Measurements from ENCODE around the gene TNIP3.
A peak's percentile ranks its signal among the peaks of the same experiment; 100 is the strongest.

Gene TNIP3

GRCh38 chr4:121151942-121152341, 12.2 kb downstream of the TNIP3 start:
- Histone ChIP-seq H3K27ac (ENCODE audit: low read depth, low read length) (no peak overlapping the region), H2AFZ (ENCODE audit: low read length, unreplicated experiment) (no peak overlapping the region), H3K79me2 (ENCODE audit: control insufficient read depth, insufficient read depth, low read length, unreplicated experiment) (no peaks in the 10 kb centered on the region), H3K4me1 (ENCODE audit: control insufficient read depth, insufficient read depth, low read length, unreplicated experiment) (peaks cover 12% of the 10 kb centered on the region), H3K27me3 (ENCODE audit: insufficient read depth, low read length) (no peaks in the 10 kb centered on the region), H3K36me3 (ENCODE audit: insufficient read depth, low read length) (no peaks in the 10 kb centered on the region), H3K4me3 (ENCODE audit: low read depth, low read length) (no peak overlapping the region)

DNA sequence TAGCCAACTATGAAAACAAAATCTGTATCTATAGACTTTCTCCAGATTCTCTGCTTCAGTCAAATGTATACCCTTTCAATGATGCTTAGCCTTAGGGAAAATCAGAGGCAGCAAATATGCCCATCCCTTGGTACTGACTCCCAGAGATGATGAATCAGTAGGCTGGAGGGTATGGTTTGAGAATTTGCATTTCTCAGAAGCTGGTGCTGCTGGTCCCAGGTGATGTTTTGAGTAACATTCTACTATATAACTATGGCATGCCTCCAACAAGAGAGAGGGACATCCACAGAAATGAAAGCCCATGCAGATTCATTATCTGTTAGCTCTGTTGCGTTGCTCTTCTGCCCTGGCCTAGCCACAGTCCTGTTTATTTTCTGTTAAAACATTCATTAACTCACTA, 13.6 kb downstream of the TNIP3 start:
- H3K27ac ChIP-seq (ENCODE audit: low read depth, low read length), result no peak overlapping the region
- no peaks in the 10 kb centered on the region for H3K79me2 ChIP-seq (ENCODE audit: control insufficient read depth, insufficient read depth, low read length, unreplicated experiment)

GRCh38 chr4:121150003-121150402, 14.1 kb downstream of the TNIP3 start:
- Histone ChIP-seq H3K27me3 (ENCODE audit: insufficient read depth, low read length) (no peaks in the 10 kb centered on the region), H3K4me3 (ENCODE audit: low read depth, low read length) (no peak overlapping the region), H3K27ac (ENCODE audit: low read depth, low read length) (no peak overlapping the region), H3K4me1 (ENCODE audit: control insufficient read depth, insufficient read depth, low read length, unreplicated experiment) (no peaks in the 10 kb centered on the region), H3K79me2 (ENCODE audit: control insufficient read depth, insufficient read depth, low read length, unreplicated experiment) (no peaks in the 10 kb centered on the region), H2AFZ (ENCODE audit: low read length, unreplicated experiment) (no peak overlapping the region), H3K36me3 (ENCODE audit: insufficient read depth, low read length) (no peaks in the 10 kb centered on the region)

More for the DNA sequence above, 13.6 kb downstream of the TNIP3 start:
- H3K36me3 ChIP-seq (ENCODE audit: insufficient read depth, low read length), result no peaks in the 10 kb centered on the region
- no peak overlapping the region for H2AFZ ChIP-seq (ENCODE audit: low read length, unreplicated experiment)
- H3K4me1 ChIP-seq (ENCODE audit: control insufficient read depth, insufficient read depth, low read length, unreplicated experiment), result peaks cover 4% of the 10 kb centered on the region
- no peak overlapping the region for H3K4me3 ChIP-seq (ENCODE audit: low read depth, low read length)
- H3K27me3 ChIP-seq (ENCODE audit: insufficient read depth, low read length), result no peaks in the 10 kb centered on the region

- Histone ChIP-seq H3K36me3 (ENCODE audit: insufficient read depth, low read length) (no peaks in the 10 kb centered on the region), H3K27me3 (ENCODE audit: insufficient read depth, low read length) (no peaks in the 10 kb centered on the region), H2AFZ (ENCODE audit: low read length, unreplicated experiment) (no peak overlapping the region), H3K4me1 (ENCODE audit: control insufficient read depth, insufficient read depth, low read length, unreplicated experiment) (no peaks in the 10 kb centered on the region), H3K79me2 (ENCODE audit: control insufficient read depth, insufficient read depth, low read length, unreplicated experiment) (no peaks in the 10 kb centered on the region), H3K4me3 (ENCODE audit: low read depth, low read length) (no peak overlapping the region), H3K27ac (ENCODE audit: low read depth, low read length) (no peak overlapping the region)
Measured at GRCh38 chr4:121148621-121149020, 15.5 kb downstream of the TNIP3 start.

DNA sequence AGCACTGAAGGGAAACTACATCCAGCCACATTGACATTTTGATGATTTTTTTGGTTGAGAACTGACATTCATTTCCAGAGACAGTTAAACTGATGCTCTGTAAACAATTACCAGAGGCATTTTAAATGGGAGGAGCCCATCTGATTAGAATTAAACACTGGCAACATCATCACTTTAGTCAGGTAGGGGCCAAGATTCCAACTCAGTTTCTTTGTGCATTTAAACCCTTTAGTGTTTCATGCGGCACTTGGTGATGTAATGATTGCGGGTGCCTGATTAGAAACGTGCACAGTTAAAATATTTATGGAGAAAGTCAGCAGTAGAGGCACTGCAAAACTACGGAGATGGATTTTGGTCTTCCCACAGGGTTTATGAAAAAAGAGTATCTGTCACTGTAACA, 16.1 kb downstream of the TNIP3 start:
- Histone ChIP-seq H3K4me1 (ENCODE audit: control insufficient read depth, insufficient read depth, low read length, unreplicated experiment) (no peaks in the 10 kb centered on the region), H2AFZ (ENCODE audit: low read length, unreplicated experiment) (no peak overlapping the region), H3K27ac (ENCODE audit: low read depth, low read length) (no peak overlapping the region)

DNA sequence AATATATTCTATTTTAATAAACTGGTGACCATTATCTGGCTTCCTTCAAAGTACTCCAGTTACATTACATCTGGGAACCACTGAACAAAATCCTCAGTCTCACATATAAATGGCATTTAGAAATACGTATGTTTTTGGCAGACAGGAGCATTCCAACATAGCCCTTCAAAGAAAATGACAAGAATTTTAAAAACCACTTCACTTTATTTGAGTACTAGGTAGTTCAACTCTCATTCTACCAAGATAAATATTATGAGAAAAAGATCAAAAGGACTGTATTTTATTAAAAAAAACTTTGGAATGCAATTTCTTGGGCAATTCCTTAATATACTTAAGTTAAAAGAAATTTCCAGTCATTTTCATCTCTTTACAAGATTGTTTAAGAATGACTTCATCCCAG, 17.6 kb downstream of the TNIP3 start:
- H3K27ac ChIP-seq (ENCODE audit: low read depth, low read length), result no peak overlapping the region
- no peaks in the 10 kb centered on the region for H3K4me1 ChIP-seq (ENCODE audit: control insufficient read depth, insufficient read depth, low read length, unreplicated experiment)
- H3K36me3 ChIP-seq (ENCODE audit: insufficient read depth, low read length), result no peaks in the 10 kb centered on the region

More for the DNA sequence above, 16.1 kb downstream of the TNIP3 start:
- H3K79me2 ChIP-seq (ENCODE audit: control insufficient read depth, insufficient read depth, low read length, unreplicated experiment), result no peaks in the 10 kb centered on the region
- H3K4me3 ChIP-seq (ENCODE audit: low read depth, low read length), result no peak overlapping the region
- H3K27me3 ChIP-seq (ENCODE audit: insufficient read depth, low read length), result no peaks in the 10 kb centered on the region
- H3K36me3 ChIP-seq (ENCODE audit: insufficient read depth, low read length), result no peaks in the 10 kb centered on the region

DNA sequence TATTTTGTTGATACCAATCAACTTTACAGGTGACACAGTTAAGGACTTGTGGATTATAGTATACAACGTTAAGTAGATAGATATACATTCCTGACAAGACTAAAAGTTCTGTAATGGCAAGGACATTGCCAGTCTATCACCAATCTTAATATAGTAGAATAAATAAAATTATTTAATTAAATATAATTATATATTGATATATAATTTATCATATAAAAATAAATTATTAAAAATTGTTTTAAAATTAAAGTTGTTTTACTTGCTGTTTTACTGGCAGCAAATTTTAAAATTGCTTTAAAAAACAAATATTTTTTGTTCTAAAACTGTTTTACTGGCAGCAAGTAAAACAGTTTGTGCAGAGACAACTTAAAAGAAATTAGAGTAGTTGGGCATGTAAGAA, 18.7 kb downstream of the TNIP3 start:
- Histone ChIP-seq H3K4me1 (ENCODE audit: control insufficient read depth, insufficient read depth, low read length, unreplicated experiment) (peaks cover 11% of the 10 kb centered on the region), H3K27me3 (ENCODE audit: insufficient read depth, low read length) (no peaks in the 10 kb centered on the region), H3K79me2 (ENCODE audit: control insufficient read depth, insufficient read depth, low read length, unreplicated experiment) (no peaks in the 10 kb centered on the region), H2AFZ (ENCODE audit: low read length, unreplicated experiment) (no peak overlapping the region), H3K27ac (ENCODE audit: low read depth, low read length) (no peak overlapping the region), H3K36me3 (ENCODE audit: insufficient read depth, low read length) (no peaks in the 10 kb centered on the region), H3K4me3 (ENCODE audit: low read depth, low read length) (no peak overlapping the region)

More for the DNA sequence above, 17.6 kb downstream of the TNIP3 start:
- no peak overlapping the region for H2AFZ ChIP-seq (ENCODE audit: low read length, unreplicated experiment)
- H3K79me2 ChIP-seq (ENCODE audit: control insufficient read depth, insufficient read depth, low read length, unreplicated experiment), result no peaks in the 10 kb centered on the region
- no peak overlapping the region for H3K4me3 ChIP-seq (ENCODE audit: low read depth, low read length)
- H3K27me3 ChIP-seq (ENCODE audit: insufficient read depth, low read length), result no peaks in the 10 kb centered on the region

GRCh38 chr4:121144021-121144420, 20.1 kb downstream of the TNIP3 start:
- Histone ChIP-seq H3K4me3 (ENCODE audit: low read depth, low read length) (no peak overlapping the region), H3K79me2 (ENCODE audit: control insufficient read depth, insufficient read depth, low read length, unreplicated experiment) (no peaks in the 10 kb centered on the region), H3K27me3 (ENCODE audit: insufficient read depth, low read length) (no peaks in the 10 kb centered on the region), H3K36me3 (ENCODE audit: insufficient read depth, low read length) (no peaks in the 10 kb centered on the region), H3K27ac (ENCODE audit: low read depth, low read length) (no peak overlapping the region), H3K4me1 (ENCODE audit: control insufficient read depth, insufficient read depth, low read length, unreplicated experiment) (peaks cover 25% of the 10 kb centered on the region), H2AFZ (ENCODE audit: low read length, unreplicated experiment) (no peak overlapping the region)

- Histone ChIP-seq H3K27me3 (ENCODE audit: insufficient read depth, low read length) (no peaks in the 10 kb centered on the region), H3K4me3 (ENCODE audit: low read depth, low read length) (no peak overlapping the region), H3K79me2 (ENCODE audit: control insufficient read depth, insufficient read depth, low read length, unreplicated experiment) (no peaks in the 10 kb centered on the region), H3K27ac (ENCODE audit: low read depth, low read length) (no peak overlapping the region), H2AFZ (ENCODE audit: low read length, unreplicated experiment) (no peak overlapping the region), H3K36me3 (ENCODE audit: insufficient read depth, low read length) (no peaks in the 10 kb centered on the region), H3K4me1 (ENCODE audit: control insufficient read depth, insufficient read depth, low read length, unreplicated experiment) (peaks cover 28% of the 10 kb centered on the region)
Measured at GRCh38 chr4:121143131-121143530, 21.0 kb downstream of the TNIP3 start.

DNA sequence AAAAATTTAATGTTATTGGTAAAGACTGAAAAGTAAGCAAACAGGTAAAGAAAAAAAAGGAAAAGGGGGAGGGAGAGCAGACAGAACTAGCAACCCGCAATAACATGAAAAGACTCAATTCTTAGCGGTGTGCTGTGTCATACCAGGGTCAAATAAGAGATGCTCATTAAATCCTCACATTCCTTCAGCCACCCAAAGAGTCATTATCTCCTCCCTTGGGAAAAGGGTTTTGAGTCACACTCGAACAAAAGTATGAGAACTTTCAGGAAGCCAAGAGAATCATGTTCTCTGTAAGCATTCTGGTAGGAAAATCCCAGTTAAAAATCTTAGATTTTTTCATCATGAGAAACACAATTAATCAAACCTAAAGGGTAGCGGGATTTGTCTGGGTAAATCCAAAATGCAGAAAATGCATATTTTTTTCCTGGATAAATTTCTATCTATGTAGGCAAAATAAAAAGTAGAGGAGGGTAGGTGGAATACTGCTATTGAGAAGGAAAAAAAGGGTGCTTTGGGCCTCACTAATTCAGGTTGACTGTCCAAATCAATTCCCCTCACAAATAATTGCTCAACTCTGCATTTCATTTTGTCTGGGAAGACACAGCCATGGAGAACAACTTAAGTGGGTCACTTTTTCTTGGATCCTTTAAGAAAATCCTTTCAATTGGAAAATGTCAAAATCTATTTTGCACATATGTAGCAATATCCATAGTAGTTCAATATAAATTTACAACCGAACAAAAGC, 23.2 kb downstream of the TNIP3 start:
- Histone ChIP-seq H2AFZ (ENCODE audit: low read length, unreplicated experiment) (no peak overlapping the region), H3K4me1 (ENCODE audit: control insufficient read depth, insufficient read depth, low read length, unreplicated experiment) (peaks cover 28% of the 10 kb centered on the region), H3K27me3 (ENCODE audit: insufficient read depth, low read length) (no peaks in the 10 kb centered on the region), H3K36me3 (ENCODE audit: insufficient read depth, low read length) (no peaks in the 10 kb centered on the region), H3K79me2 (ENCODE audit: control insufficient read depth, insufficient read depth, low read length, unreplicated experiment) (no peaks in the 10 kb centered on the region), H3K27ac (ENCODE audit: low read depth, low read length) (peak overlapping the region; percentile 68), H3K4me3 (ENCODE audit: low read depth, low read length) (no peak overlapping the region)

GRCh38 chr4:121139533-121140222, 24.4 kb downstream of the TNIP3 start:
- no peaks in the 10 kb centered on the region for H3K79me2 ChIP-seq (ENCODE audit: control insufficient read depth, insufficient read depth, low read length, unreplicated experiment)
- H3K4me1 ChIP-seq (ENCODE audit: control insufficient read depth, insufficient read depth, low read length, unreplicated experiment), result peaks cover 28% of the 10 kb centered on the region
- H3K27ac ChIP-seq (ENCODE audit: low read depth, low read length), result peak overlapping the region; percentile 68
- no peaks in the 10 kb centered on the region for H3K27me3 ChIP-seq (ENCODE audit: insufficient read depth, low read length)
- H3K4me3 ChIP-seq (ENCODE audit: low read depth, low read length), result no peak overlapping the region
- H3K36me3 ChIP-seq (ENCODE audit: insufficient read depth, low read length), result no peaks in the 10 kb centered on the region
- peak overlapping the region; percentile 53 for H2AFZ ChIP-seq (ENCODE audit: low read length, unreplicated experiment)

Data from ACC112 (cell line).